B cell (primary cell): ENCODE measurements around the gene RERE. TPM values are rescaled to one million over a fixed set of nuclear protein-coding genes. Genes with fewer than 3 reads are reported as not detected.

Experiments used
- ATAC-seq: fragments of 200-7000 bp; cut with Tn5 transposase; one replicate; pipeline ENCODE4 v1.10.0; 2021; ENCODE audit warnings: low read depth, mild to moderate bottlenecking, moderate number of reproducible peaks, moderate library complexity
- CTCF ChIA-PET: fragments of 350-600 bp; sonication (Branson Sonifier 250); formaldehyde crosslinking; loops from one replicate; lab custom pipeline; 2021; ENCODE audit warnings: antibody characterized with exemption, inconsistent platforms; lab: Charles Lee
- POLR2A ChIA-PET: fragments of 350-600 bp; sonication (Branson Sonifier 250); formaldehyde crosslinking; loops from one replicate; lab custom pipeline; 2021; ENCODE audit warnings: antibody characterized with exemption; lab: Charles Lee
- DNase-seq: peaks from one replicate; pipeline ENCODE4 v3.0.0; 2013
- H2AFZ ChIP-seq: 2 replicates; pipeline ENCODE4 v1.6.1; 2012; ENCODE audit warnings: mild to moderate bottlenecking, low read depth, low read length; ENCODE audit not compliant: insufficient read depth, poor library complexity, severe bottlenecking
- H3K27ac ChIP-seq, 2 donors: 1 replicate in 1 of 2; 2 replicates in 1 of 2; pipeline ENCODE4 v1.5.1; 2012 to 2013; ENCODE audit warnings: low read length in 2 of 2, mild to moderate bottlenecking in 2 of 2, moderate library complexity in 1 of 2
- H3K27me3 ChIP-seq, 4 experiments: fragments of 200-600 bp in 1 of 4; sonication (generic) in 1 of 4; replicated peaks in 1 of 4; 1 replicate in 2 of 4; 2 replicates in 2 of 4; pipeline versions ENCODE4 v1.6.1 to v1.7.0; 2013 to 2016; ENCODE audit warnings: low read length in 3 of 4, mild to moderate bottlenecking in 2 of 4, mixed read lengths in 1 of 4, moderate library complexity in 1 of 4; ENCODE audit not compliant: insufficient read depth in 4 of 4, control insufficient read depth in 3 of 4; ENCODE audit errors: control extremely low read depth in 1 of 4
- H3K36me3 ChIP-seq, 2 experiments: replicated peaks in 1 of 2; 1 replicate in 1 of 2; 2 replicates in 1 of 2; pipeline versions ENCODE4 v1.6.1 to v1.7.1; 2013; ENCODE audit warnings: low read length in 1 of 2; ENCODE audit not compliant: insufficient read depth in 2 of 2, control insufficient read depth in 1 of 2; ENCODE audit errors: control extremely low read depth in 1 of 2, extremely low read depth in 1 of 2
- H3K4me1 ChIP-seq, 2 donors: fragments of 200-600 bp in 1 of 2; sonication (generic) in 1 of 2; 1 replicate in 1 of 2; 2 replicates in 1 of 2; pipeline versions ENCODE4 v1.5.1 to v1.6.1; 2013 to 2017; ENCODE audit warnings: low read length in 2 of 2; ENCODE audit not compliant: control insufficient read depth in 2 of 2, insufficient read depth in 2 of 2
- H3K4me2 ChIP-seq: replicated peaks from 2 replicates; pipeline ENCODE3; 2012; ENCODE audit warnings: mild to moderate bottlenecking, low read depth, low read length; ENCODE audit not compliant: poor library complexity, severe bottlenecking
- H3K4me3 ChIP-seq, 5 experiments: fragments of 200-600 bp in 1 of 5; sonication (generic) in 1 of 5; 1 replicate in 3 of 5; 2 replicates in 2 of 5; pipeline versions ENCODE4 v1.5.1 to v1.7.0; 2011 to 2016; ENCODE audit warnings: low read length in 4 of 5, mild to moderate bottlenecking in 4 of 5, low read depth in 2 of 5, control low read depth in 1 of 5, moderate library complexity in 1 of 5; ENCODE audit not compliant: insufficient read depth in 1 of 5; ENCODE audit errors: control extremely low read depth in 1 of 5, extremely low read depth in 1 of 5
- H3K79me2 ChIP-seq: fragments of 200-600 bp; sonication (generic); one replicate; pipeline ENCODE4 v1.6.0; 2016; ENCODE audit warnings: low read length; ENCODE audit not compliant: control insufficient read depth, insufficient read depth
- H3K9ac ChIP-seq: fragments of 200-600 bp; sonication (generic); 2 replicates; pipeline ENCODE4 v1.6.1; 2017; ENCODE audit warnings: mild to moderate bottlenecking, low read length, moderate library complexity
- H3K9me3 ChIP-seq, 3 donors: one replicate each; pipeline versions ENCODE4 v1.6.1 to v1.7.1; 2013; ENCODE audit warnings: low read length in 2 of 3; ENCODE audit not compliant: control insufficient read depth in 2 of 3, insufficient read depth in 1 of 3; ENCODE audit errors: control extremely low read depth in 1 of 3
- H4K20me1 ChIP-seq: 2 replicates; pipeline ENCODE4 v1.6.0; 2012; ENCODE audit warnings: mild to moderate bottlenecking, low read length; ENCODE audit not compliant: insufficient read depth, control insufficient read depth, poor library complexity, severe bottlenecking
- H3K27ac Mint-ChIP-seq: one replicate; pipeline ENCODE4 v1.8.0; 2021; ENCODE audit warnings: mixed read lengths
- H3K27me3 Mint-ChIP-seq: one replicate; pipeline ENCODE4 v1.8.0; 2021; ENCODE audit warnings: mixed read lengths
- H3K4me1 Mint-ChIP-seq: one replicate; pipeline ENCODE4 v1.8.0; 2021; ENCODE audit warnings: mixed read lengths
- H3K4me3 Mint-ChIP-seq: one replicate; pipeline ENCODE4 v1.8.0; 2021; ENCODE audit warnings: mixed read lengths
- H3K9me3 Mint-ChIP-seq: one replicate; pipeline ENCODE4 v1.8.0; 2022; ENCODE audit warnings: mixed read lengths; ENCODE audit not compliant: insufficient read depth
- EZH2 ChIP-seq: IDR thresholded peaks from 2 replicates; pipeline ENCODE4 v1.6.1; 2012; ENCODE audit warnings: borderline replicate concordance, low read depth, mild to moderate bottlenecking, moderate library complexity, low read length; ENCODE audit not compliant: insufficient read depth, poor library complexity, severe bottlenecking
- WGBS: methylation state at CpG from one replicate; pipeline ENCODE4 v1.1.5; 2013; ENCODE audit warnings: missing lambda C conversion rate; ENCODE audit not compliant: insufficient coverage; 5-methylcytosine and 5-hydroxymethylcytosine counted together
- intact Hi-C: fragments of 100-400 bp; cut with micrococcal nuclease; formaldehyde crosslinking; loops from one replicate; pipeline ENCODE4 v1.10.0; 2022
- polyA plus RNA-seq: library from polyadenylated mRNA; depleted of rRNA; stranded (reverse); fragments of >200 nt; gene quantifications from 2 replicates; pipeline ENCODE4 v1.2.3, GENCODE V29; 2012
- total RNA-seq, 2 donors: library from RNA; stranded (reverse); fragments of 120-200 nt in 1 of 2; gene quantifications; 1 replicate in 1 of 2; 2 replicates in 1 of 2; pipeline versions ENCODE4 v1.2.3 to v1.2.4, GENCODE V29; 2013 to 2022
- TF ChIP-seq, protein P1 (sequence below): fragments of 200-600 bp; IDR thresholded peaks from one replicate; pipeline ENCODE4 v1.8.0; 2022; ENCODE audit warnings: antibody characterized with exemption, mild to moderate bottlenecking

Gene RERE
- total and polyA plus RNA-seq, 2 donors (not counting 1 experiment from before 2014, with no cell fraction given), result 27.3 to 132 TPM

DNA sequence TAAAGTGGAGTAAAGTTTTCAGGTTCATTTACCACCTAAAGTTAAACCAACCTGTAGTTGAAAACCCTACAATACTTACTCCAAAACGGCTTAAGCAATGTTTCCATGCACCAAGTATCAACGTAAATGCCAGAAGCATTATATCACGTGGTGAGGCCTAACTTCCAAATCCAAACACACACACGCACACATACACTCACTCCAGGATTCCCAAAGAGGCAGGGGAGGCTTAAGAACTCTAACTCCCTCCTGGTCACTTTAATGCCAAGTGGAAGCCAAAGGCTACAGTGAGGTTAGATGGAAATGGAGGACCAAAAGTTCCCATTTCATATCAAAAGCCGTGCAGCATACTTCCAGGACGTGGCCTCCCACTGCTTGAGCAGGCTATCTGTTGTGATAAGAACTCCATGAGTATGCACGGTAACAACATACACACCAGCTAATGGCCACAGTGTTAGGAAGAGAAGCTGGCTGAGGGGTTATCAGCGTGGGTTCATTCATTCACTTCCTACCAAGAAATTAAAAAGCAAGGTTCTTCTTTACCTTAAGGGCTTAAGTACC lies 275.4 kb downstream of the RERE start:
- Mint-ChIP-seq H3K27me3 (no peaks in the 10 kb centered on the region), H3K4me3 (no peak overlapping the region), H3K27ac (no peak overlapping the region), H3K4me1 (peaks cover 38% of the 10 kb centered on the region), H3K9me3 (peaks cover 2% of the 10 kb centered on the region)
- Histone ChIP-seq H3K9me3 (peaks cover 0 to 5% (median 3%) of the 10 kb centered on the region in 3 donors), H3K79me2 (peaks cover 20% of the 10 kb centered on the region), H3K9ac (no peak overlapping the region), H3K27me3 (no peaks in the 10 kb centered on the region), H4K20me1 (no peaks in the 10 kb centered on the region), H3K27ac (no peak overlapping the region), H3K4me1 (peaks cover 12 to 16% of the 10 kb centered on the region in 2 donors), H2AFZ (no peak overlapping the region), H3K4me3 (no peak overlapping the region), H3K4me2 (no peak overlapping the region), H3K36me3 (peaks cover 7 to 43% of the 10 kb centered on the region in 2 experiments)
- POLR2A ChIA-PET, result no interaction called here
- 83% methylated on average over 3 of the region's 8 CpGs for WGBS
- DNase-seq, result no peak
- TF ChIP-seq, protein P1, sequence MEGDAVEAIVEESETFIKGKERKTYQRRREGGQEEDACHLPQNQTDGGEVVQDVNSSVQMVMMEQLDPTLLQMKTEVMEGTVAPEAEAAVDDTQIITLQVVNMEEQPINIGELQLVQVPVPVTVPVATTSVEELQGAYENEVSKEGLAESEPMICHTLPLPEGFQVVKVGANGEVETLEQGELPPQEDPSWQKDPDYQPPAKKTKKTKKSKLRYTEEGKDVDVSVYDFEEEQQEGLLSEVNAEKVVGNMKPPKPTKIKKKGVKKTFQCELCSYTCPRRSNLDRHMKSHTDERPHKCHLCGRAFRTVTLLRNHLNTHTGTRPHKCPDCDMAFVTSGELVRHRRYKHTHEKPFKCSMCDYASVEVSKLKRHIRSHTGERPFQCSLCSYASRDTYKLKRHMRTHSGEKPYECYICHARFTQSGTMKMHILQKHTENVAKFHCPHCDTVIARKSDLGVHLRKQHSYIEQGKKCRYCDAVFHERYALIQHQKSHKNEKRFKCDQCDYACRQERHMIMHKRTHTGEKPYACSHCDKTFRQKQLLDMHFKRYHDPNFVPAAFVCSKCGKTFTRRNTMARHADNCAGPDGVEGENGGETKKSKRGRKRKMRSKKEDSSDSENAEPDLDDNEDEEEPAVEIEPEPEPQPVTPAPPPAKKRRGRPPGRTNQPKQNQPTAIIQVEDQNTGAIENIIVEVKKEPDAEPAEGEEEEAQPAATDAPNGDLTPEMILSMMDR, result no peak
- no peak for TF ChIP-seq EZH2
- no peak for ATAC-seq
- intact Hi-C loops, result no loop called here
- CTCF ChIA-PET, result interaction anchor here (1.0 kb wide), 1 partner anchor 185 kb away, joined by 3 read pairs; no protein-coding TSS in a partner anchor

DNA sequence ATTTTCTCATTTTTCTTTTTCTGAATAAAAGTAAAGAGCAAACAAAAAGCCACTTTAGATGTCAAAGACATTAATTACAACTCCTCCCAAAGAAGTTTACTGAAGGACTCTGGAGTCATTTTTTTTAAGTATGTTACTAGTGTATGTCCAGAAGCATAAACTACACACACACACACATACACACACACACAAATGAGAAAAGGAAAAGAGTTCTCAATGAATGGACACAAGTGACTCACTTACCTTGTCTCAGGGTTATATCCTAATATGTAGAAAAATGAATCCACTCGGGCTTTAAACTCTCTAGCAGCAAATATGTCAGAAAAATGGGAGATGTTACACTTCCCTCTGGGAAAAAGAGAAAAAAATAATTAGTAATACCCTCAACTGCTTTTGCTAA lies 276.5 kb downstream of the RERE start:
- Histone ChIP-seq H4K20me1 (no peaks in the 10 kb centered on the region), H3K9ac (no peak overlapping the region), H3K36me3 (peaks cover 12 to 46% of the 10 kb centered on the region in 2 experiments), H3K27me3 (no peaks in the 10 kb centered on the region), H3K9me3 (peaks cover 0 to 5% (median 3%) of the 10 kb centered on the region in 3 donors), H3K79me2 (peaks cover 14% of the 10 kb centered on the region), H3K4me2 (no peak overlapping the region), H3K27ac (no peak overlapping the region), H2AFZ (no peak overlapping the region), H3K4me3 (no peak overlapping the region), H3K4me1 (peaks cover 8 to 15% of the 10 kb centered on the region in 2 donors)
- peaks cover 37% of the 10 kb centered on the region for H3K4me1 Mint-ChIP-seq
- whole genome bisulfite sequencing, result no CpG with 5 or more reads among the region's 1 CpG
- intact Hi-C loops, result no loop called here
- no peak for DNase-seq
- no peak for TF ChIP-seq EZH2
- TF ChIP-seq, protein P1, result no peak
- ChIA-PET POLR2A (no interaction called here), CTCF (no interaction called here)
- no peak overlapping the region for H3K27ac Mint-ChIP-seq
- H3K4me3 Mint-ChIP-seq, result no peak overlapping the region
- peaks cover 2% of the 10 kb centered on the region for H3K9me3 Mint-ChIP-seq
- no peak for ATAC-seq
- no peaks in the 10 kb centered on the region for H3K27me3 Mint-ChIP-seq
